Measurements from ENCODE around the gene ABCC2. TPM values are rescaled to one million over a fixed set of nuclear protein-coding genes. Genes with fewer than 3 reads are reported as not detected.
"Not testable (repeated sequence)": the region's sequence is repeated elsewhere in the genome, so short reads cannot be mapped to it uniquely, and the experiment has no call there.

Gene ABCC2
- total RNA-seq, 1 donor from 2014 or later: 0.39 TPM

DNA sequence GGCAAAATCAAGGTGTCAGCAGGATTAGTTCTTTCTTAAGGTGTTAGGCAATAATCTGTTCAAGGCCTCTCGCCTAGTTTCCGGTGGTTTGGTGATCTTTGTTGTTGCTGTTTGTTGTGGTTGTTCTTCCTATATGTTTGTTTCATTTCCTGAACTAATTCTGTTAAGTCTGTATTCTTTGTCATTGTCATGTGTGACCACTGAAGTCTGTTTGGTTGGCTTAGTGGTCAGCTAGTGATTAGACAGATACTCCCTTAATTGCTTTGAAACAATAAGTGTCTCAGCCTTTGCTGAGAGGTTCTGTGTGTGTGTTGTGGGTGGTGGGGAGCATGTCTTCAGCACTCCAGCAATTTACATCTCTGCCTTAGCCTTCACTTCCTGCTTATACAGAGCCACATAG is 46.0 kb downstream of the ABCC2 start:
- no peak overlapping the region for H3K4me3 Mint-ChIP-seq (ENCODE audit: unreplicated experiment)
- H3K27ac Mint-ChIP-seq (ENCODE audit: unreplicated experiment): no peak overlapping the region
- peaks cover 2% of the 10 kb centered on the region for H3K27me3 Mint-ChIP-seq (ENCODE audit: unreplicated experiment)
- H3K4me1 Mint-ChIP-seq (ENCODE audit: low read depth, unreplicated experiment): peaks cover 7% of the 10 kb centered on the region
- TF ChIP-seq, protein P1, sequence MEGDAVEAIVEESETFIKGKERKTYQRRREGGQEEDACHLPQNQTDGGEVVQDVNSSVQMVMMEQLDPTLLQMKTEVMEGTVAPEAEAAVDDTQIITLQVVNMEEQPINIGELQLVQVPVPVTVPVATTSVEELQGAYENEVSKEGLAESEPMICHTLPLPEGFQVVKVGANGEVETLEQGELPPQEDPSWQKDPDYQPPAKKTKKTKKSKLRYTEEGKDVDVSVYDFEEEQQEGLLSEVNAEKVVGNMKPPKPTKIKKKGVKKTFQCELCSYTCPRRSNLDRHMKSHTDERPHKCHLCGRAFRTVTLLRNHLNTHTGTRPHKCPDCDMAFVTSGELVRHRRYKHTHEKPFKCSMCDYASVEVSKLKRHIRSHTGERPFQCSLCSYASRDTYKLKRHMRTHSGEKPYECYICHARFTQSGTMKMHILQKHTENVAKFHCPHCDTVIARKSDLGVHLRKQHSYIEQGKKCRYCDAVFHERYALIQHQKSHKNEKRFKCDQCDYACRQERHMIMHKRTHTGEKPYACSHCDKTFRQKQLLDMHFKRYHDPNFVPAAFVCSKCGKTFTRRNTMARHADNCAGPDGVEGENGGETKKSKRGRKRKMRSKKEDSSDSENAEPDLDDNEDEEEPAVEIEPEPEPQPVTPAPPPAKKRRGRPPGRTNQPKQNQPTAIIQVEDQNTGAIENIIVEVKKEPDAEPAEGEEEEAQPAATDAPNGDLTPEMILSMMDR (IDR thresholded peaks at IDR 0.05; ENCODE audit: partially characterized antibody, unreplicated experiment): no peak
- H3K9me3 Mint-ChIP-seq (ENCODE audit: unreplicated experiment): no peaks in the 10 kb centered on the region
- DNase-seq: no peak
- H3K36me3 Mint-ChIP-seq (ENCODE audit: unreplicated experiment): peaks cover 9% of the 10 kb centered on the region

GRCh38 chr10:99832439-99832838 is 50.0 kb downstream of the ABCC2 start:
- Mint-ChIP-seq H3K36me3 (ENCODE audit: unreplicated experiment) (peaks cover 15% of the 10 kb centered on the region), H3K4me3 (ENCODE audit: unreplicated experiment) (no peak overlapping the region), H3K4me1 (ENCODE audit: low read depth, unreplicated experiment) (peaks cover 7% of the 10 kb centered on the region), H3K27ac (ENCODE audit: unreplicated experiment) (no peak overlapping the region), H3K27me3 (ENCODE audit: unreplicated experiment) (peaks cover 2% of the 10 kb centered on the region), H3K9me3 (ENCODE audit: unreplicated experiment) (peaks cover 6% of the 10 kb centered on the region)
- TF ChIP-seq, protein P1 (IDR thresholded peaks at IDR 0.05; ENCODE audit: partially characterized antibody, unreplicated experiment): no peak
- no peak for DNase-seq

DNA sequence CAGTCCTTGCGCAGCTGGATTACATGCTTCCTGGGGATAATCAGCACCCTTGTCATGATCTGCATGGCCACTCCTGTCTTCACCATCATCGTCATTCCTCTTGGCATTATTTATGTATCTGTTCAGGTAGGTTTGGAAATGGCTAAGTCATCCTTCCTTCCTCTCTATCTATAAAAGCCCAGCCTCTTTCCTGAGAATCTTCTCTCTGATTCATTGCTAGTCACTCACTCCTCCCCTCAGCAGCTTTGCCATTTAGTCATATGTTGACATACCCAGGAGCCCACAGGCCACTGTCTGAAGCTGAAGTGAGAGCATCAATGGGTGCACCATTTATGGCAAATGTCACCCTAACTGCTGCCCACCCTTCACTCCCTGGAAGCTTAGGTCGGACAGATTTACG is 52.0 kb downstream of the ABCC2 start:
- Mint-ChIP-seq H3K27ac (ENCODE audit: unreplicated experiment) (no peak overlapping the region), H3K4me3 (ENCODE audit: unreplicated experiment) (no peak overlapping the region), H3K27me3 (ENCODE audit: unreplicated experiment) (peaks cover 2% of the 10 kb centered on the region), H3K9me3 (ENCODE audit: unreplicated experiment) (peaks cover 6% of the 10 kb centered on the region), H3K36me3 (ENCODE audit: unreplicated experiment) (peaks cover 11% of the 10 kb centered on the region), H3K4me1 (ENCODE audit: low read depth, unreplicated experiment) (peaks cover 7% of the 10 kb centered on the region)
- TF ChIP-seq, protein P1 (IDR thresholded peaks at IDR 0.05; ENCODE audit: partially characterized antibody, unreplicated experiment): no peak
- DNase-seq: no peak

DNA sequence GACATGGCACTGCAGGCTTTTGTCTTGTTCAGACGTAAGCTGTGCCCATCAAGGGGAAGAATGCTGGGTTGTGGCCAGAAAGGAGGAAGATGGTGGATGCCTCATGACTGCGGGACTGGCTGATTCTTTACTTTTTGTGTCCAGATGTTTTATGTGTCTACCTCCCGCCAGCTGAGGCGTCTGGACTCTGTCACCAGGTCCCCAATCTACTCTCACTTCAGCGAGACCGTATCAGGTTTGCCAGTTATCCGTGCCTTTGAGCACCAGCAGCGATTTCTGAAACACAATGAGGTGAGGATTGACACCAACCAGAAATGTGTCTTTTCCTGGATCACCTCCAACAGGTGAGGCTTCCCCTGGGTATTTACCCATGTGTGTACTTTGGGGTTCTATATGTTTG is 53.5 kb downstream of the ABCC2 start:
- H3K4me3 Mint-ChIP-seq (ENCODE audit: unreplicated experiment): no peak overlapping the region
- peaks cover 8% of the 10 kb centered on the region for H3K9me3 Mint-ChIP-seq (ENCODE audit: unreplicated experiment)
- H3K4me1 Mint-ChIP-seq (ENCODE audit: low read depth, unreplicated experiment): no peaks in the 10 kb centered on the region
- TF ChIP-seq, protein P1 (IDR thresholded peaks at IDR 0.05; ENCODE audit: partially characterized antibody, unreplicated experiment): no peak
- peaks cover 3% of the 10 kb centered on the region for H3K27me3 Mint-ChIP-seq (ENCODE audit: unreplicated experiment)
- no peak for DNase-seq
- H3K36me3 Mint-ChIP-seq (ENCODE audit: unreplicated experiment): peaks cover 8% of the 10 kb centered on the region
- no peak overlapping the region for H3K27ac Mint-ChIP-seq (ENCODE audit: unreplicated experiment)

DNA sequence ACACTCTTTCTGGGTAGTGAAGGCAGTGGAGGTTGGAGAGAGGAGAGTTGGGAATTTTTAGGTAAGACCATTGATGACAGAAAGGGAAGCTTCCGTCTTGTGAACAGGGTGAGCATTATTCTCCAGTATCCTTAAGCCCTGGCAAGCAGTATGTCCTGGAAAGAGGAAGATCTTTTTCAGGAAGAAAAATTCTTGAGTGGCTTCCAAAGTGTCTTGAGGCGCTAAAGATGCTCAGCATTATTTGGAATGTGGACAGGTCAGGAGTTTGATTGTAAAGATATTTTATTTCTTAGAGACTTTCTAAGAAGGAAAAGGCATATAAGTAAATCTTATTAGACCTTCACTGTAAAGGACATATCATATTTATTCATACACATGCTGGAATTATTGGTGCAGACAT is 54.3 kb downstream of the ABCC2 start:
- Mint-ChIP-seq H3K4me1 (ENCODE audit: low read depth, unreplicated experiment) (no peaks in the 10 kb centered on the region), H3K27me3 (ENCODE audit: unreplicated experiment) (peaks cover 5% of the 10 kb centered on the region), H3K9me3 (ENCODE audit: unreplicated experiment) (peaks cover 13% of the 10 kb centered on the region), H3K27ac (ENCODE audit: unreplicated experiment) (no peak overlapping the region), H3K4me3 (ENCODE audit: unreplicated experiment) (no peak overlapping the region), H3K36me3 (ENCODE audit: unreplicated experiment) (peaks cover 11% of the 10 kb centered on the region)
- TF ChIP-seq, protein P1 (IDR thresholded peaks at IDR 0.05; ENCODE audit: partially characterized antibody, unreplicated experiment): no peak
- no peak for DNase-seq

GRCh38 chr10:99840859-99841258 is 58.4 kb downstream of the ABCC2 start:
- not testable (repeated sequence) for H3K4me3 Mint-ChIP-seq (ENCODE audit: unreplicated experiment); DNase-seq; H3K27me3 Mint-ChIP-seq (ENCODE audit: unreplicated experiment); H3K4me1 Mint-ChIP-seq (ENCODE audit: low read depth, unreplicated experiment); H3K27ac Mint-ChIP-seq (ENCODE audit: unreplicated experiment)
- Mint-ChIP-seq H3K9me3 (ENCODE audit: unreplicated experiment) (peaks cover 11% of the 10 kb centered on the region), H3K36me3 (ENCODE audit: unreplicated experiment) (peaks cover 11% of the 10 kb centered on the region)

All from glutamatergic neuron (in vitro differentiated cells).